ENCODE results near the gene ATL3. TPM values are rescaled to one million over a fixed set of nuclear protein-coding genes. Genes with fewer than 3 reads are reported as not detected.

Gene ATL3
- total and polyA plus RNA-seq, 4 donors: 5.9 to 33.6 (median 16.2) TPM

DNA sequence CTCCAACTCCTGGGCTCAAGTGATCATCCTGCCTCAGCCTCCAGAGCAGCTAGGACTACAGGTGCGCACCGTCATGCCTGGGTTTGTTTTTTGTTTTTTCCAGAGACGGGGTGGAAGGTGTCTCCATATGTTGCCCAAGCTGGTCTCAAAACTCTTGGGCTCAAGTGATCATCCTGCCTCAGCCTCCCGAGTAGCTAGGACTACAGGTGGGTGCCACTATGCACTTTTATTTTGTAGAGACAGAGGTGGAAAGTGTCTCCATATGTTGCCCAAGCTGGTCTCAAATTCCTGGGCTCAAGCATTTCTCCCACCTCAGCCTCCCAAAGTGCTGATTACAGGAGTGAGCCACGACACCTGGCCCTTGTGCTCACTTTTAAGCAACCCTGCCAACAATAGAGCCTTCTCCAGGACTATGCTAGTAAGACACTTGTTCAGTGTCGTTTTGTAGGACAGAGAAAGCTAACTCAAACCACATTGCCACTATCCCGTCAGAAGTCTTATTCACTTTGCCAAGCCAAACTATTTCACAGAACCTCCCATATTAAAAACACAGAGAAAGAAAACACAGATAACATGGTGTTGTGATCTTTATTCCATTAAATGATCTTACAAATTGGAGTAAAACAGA is 47.5 kb downstream of the ATL3 start (continued):
- TF ChIP-seq, protein P1, sequence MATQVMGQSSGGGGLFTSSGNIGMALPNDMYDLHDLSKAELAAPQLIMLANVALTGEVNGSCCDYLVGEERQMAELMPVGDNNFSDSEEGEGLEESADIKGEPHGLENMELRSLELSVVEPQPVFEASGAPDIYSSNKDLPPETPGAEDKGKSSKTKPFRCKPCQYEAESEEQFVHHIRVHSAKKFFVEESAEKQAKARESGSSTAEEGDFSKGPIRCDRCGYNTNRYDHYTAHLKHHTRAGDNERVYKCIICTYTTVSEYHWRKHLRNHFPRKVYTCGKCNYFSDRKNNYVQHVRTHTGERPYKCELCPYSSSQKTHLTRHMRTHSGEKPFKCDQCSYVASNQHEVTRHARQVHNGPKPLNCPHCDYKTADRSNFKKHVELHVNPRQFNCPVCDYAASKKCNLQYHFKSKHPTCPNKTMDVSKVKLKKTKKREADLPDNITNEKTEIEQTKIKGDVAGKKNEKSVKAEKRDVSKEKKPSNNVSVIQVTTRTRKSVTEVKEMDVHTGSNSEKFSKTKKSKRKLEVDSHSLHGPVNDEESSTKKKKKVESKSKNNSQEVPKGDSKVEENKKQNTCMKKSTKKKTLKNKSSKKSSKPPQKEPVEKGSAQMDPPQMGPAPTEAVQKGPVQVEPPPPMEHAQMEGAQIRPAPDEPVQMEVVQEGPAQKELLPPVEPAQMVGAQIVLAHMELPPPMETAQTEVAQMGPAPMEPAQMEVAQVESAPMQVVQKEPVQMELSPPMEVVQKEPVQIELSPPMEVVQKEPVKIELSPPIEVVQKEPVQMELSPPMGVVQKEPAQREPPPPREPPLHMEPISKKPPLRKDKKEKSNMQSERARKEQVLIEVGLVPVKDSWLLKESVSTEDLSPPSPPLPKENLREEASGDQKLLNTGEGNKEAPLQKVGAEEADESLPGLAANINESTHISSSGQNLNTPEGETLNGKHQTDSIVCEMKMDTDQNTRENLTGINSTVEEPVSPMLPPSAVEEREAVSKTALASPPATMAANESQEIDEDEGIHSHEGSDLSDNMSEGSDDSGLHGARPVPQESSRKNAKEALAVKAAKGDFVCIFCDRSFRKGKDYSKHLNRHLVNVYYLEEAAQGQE (IDR thresholded peaks at IDR 0.05): no peak
- TF ChIP-seq FOXA2 (IDR thresholded peaks at IDR 0.05): no peak

- WGBS: 42% methylated on average over 2 of the region's 2 CpGs
- H3K27me3 ChIP-seq (ENCODE audit: control insufficient read depth in 4 of 4, insufficient read depth in 4 of 4, low read length in 3 of 4): no peaks in the 10 kb centered on the region
- H3K9me3 ChIP-seq (ENCODE audit: control insufficient read depth in 4 of 4, low read length in 3 of 4): no peaks in the 10 kb centered on the region
- no peaks in the 10 kb centered on the region for H3K36me3 ChIP-seq (ENCODE audit: control insufficient read depth in 4 of 4, insufficient read depth in 3 of 4, low read depth in 1 of 4, low read length in 3 of 4)
- no peak overlapping the region for H3K4me3 ChIP-seq (ENCODE audit: low read depth in 1 of 3, low read length in 3 of 3)
- H3K9ac ChIP-seq (ENCODE audit: low read depth in 1 of 2, low read length in 2 of 2): no peak overlapping the region
- peaks cover 0 to 3% (median 0%) of the 10 kb centered on the region in 4 donors for H3K4me1 ChIP-seq (ENCODE audit: control insufficient read depth in 4 of 4, insufficient read depth in 4 of 4, low read length in 3 of 4)
- no peak overlapping the region for H3K27ac ChIP-seq (ENCODE audit: low read depth in 1 of 2, low read length in 2 of 2)
- TF ChIP-seq YY1 (IDR thresholded peaks at IDR 0.05) (no peak), HNF4A (conservative IDR thresholded peaks at IDR 0.05) (no peak), TAF1 (conservative IDR thresholded peaks at IDR 0.05) (no peak), EGR1 (IDR thresholded peaks at IDR 0.05; ENCODE audit: low read depth in 2 of 2) (no peak)
- TF ChIP-seq, protein P2, sequence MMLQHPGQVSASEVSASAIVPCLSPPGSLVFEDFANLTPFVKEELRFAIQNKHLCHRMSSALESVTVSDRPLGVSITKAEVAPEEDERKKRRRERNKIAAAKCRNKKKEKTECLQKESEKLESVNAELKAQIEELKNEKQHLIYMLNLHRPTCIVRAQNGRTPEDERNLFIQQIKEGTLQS (IDR thresholded peaks at IDR 0.05): no peak
- no peak for DNase-seq (ENCODE audit: low spot score)
Observed at GRCh38 chr11:63622323-63622722, 48.9 kb downstream of the ATL3 start.

DNA sequence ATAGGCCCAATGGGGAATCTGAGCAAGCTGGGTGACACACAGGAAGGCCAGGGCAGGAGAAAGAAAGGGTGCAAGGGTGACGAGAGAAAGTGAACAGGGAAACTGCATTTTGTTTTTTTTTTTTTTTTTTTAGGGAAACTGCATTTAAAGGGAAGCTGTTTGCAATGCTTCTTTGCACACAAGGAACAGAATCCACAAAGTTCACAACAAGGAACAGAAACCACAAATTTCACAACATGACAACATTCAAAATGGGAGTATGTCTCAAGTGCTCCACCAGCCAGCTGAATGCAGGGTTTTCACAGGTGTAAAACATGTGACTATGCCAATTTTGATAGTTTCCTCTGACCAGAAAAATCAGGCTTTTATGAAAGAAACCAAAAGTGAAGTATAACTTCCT is 50.1 kb downstream of the ATL3 start:
- Histone ChIP-seq H3K9me3 (ENCODE audit: control insufficient read depth in 4 of 4, low read length in 3 of 4) (no peaks in the 10 kb centered on the region), H3K27me3 (ENCODE audit: control insufficient read depth in 4 of 4, insufficient read depth in 4 of 4, low read length in 3 of 4) (no peaks in the 10 kb centered on the region), H3K9ac (ENCODE audit: low read depth in 1 of 2, low read length in 2 of 2) (no peak overlapping the region), H3K36me3 (ENCODE audit: control insufficient read depth in 4 of 4, insufficient read depth in 3 of 4, low read depth in 1 of 4, low read length in 3 of 4) (no peaks in the 10 kb centered on the region), H3K4me3 (ENCODE audit: low read depth in 1 of 3, low read length in 3 of 3) (no peak overlapping the region), H3K27ac (ENCODE audit: low read depth in 1 of 2, low read length in 2 of 2) (no peak overlapping the region), H3K4me1 (ENCODE audit: control insufficient read depth in 4 of 4, insufficient read depth in 4 of 4, low read length in 3 of 4) (peaks cover 0 to 3% (median 0%) of the 10 kb centered on the region in 4 donors)
- no peak for DNase-seq (ENCODE audit: low spot score)
- TF ChIP-seq RAD21 (IDR thresholded peaks at IDR 0.05) (no peak), HNF4A (conservative IDR thresholded peaks at IDR 0.05) (no peak), GABPA (IDR thresholded peaks at IDR 0.05 in 1 of 2, conservative IDR thresholded peaks at IDR 0.05 in 1 of 2) (no peak), YY1 (IDR thresholded peaks at IDR 0.05) (no peak), SP1 (IDR thresholded peaks at IDR 0.05) (no peak), MAX (IDR thresholded peaks at IDR 0.05) (no peak), FOXA2 (IDR thresholded peaks at IDR 0.05) (no peak), FOXA1 (IDR thresholded peaks at IDR 0.05) (no peak), NR2F2 (IDR thresholded peaks at IDR 0.05) (no peak)
- TF ChIP-seq, protein P3, sequence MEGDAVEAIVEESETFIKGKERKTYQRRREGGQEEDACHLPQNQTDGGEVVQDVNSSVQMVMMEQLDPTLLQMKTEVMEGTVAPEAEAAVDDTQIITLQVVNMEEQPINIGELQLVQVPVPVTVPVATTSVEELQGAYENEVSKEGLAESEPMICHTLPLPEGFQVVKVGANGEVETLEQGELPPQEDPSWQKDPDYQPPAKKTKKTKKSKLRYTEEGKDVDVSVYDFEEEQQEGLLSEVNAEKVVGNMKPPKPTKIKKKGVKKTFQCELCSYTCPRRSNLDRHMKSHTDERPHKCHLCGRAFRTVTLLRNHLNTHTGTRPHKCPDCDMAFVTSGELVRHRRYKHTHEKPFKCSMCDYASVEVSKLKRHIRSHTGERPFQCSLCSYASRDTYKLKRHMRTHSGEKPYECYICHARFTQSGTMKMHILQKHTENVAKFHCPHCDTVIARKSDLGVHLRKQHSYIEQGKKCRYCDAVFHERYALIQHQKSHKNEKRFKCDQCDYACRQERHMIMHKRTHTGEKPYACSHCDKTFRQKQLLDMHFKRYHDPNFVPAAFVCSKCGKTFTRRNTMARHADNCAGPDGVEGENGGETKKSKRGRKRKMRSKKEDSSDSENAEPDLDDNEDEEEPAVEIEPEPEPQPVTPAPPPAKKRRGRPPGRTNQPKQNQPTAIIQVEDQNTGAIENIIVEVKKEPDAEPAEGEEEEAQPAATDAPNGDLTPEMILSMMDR (IDR thresholded peaks at IDR 0.05; ENCODE audit: low read depth, low read length, missing input control): no peak
- TF ChIP-seq, protein P4, sequence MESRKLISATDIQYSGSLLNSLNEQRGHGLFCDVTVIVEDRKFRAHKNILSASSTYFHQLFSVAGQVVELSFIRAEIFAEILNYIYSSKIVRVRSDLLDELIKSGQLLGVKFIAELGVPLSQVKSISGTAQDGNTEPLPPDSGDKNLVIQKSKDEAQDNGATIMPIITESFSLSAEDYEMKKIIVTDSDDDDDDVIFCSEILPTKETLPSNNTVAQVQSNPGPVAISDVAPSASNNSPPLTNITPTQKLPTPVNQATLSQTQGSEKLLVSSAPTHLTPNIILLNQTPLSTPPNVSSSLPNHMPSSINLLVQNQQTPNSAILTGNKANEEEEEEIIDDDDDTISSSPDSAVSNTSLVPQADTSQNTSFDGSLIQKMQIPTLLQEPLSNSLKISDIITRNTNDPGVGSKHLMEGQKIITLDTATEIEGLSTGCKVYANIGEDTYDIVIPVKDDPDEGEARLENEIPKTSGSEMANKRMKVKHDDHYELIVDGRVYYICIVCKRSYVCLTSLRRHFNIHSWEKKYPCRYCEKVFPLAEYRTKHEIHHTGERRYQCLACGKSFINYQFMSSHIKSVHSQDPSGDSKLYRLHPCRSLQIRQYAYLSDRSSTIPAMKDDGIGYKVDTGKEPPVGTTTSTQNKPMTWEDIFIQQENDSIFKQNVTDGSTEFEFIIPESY (IDR thresholded peaks at IDR 0.05): no peak
- TF ChIP-seq, protein P2 (IDR thresholded peaks at IDR 0.05): no peak
- TF ChIP-seq, protein P1 (IDR thresholded peaks at IDR 0.05): no peak
- 64% methylated on average over 1 of the region's 1 CpG for WGBS

Data from liver (tissue), 9 donors.